Small intestine (tissue), 7 donors: Measurements from ENCODE around the gene KRT23. TPM values are rescaled to one million over a fixed set of nuclear protein-coding genes. Genes with fewer than 3 reads are reported as not detected.

Experiments used
- DNase-seq, 2 donors: peaks; one replicate each; pipeline versions ENCODE4 v3.0.0 to v3.0.0-alpha.2; 2013
- FAIRE-seq: peaks from 2 replicates; lab custom pipeline; 2012; peaks lifted over from hg19 to GRCh38; lab: Jason Lieb, UNC
- H3K27ac ChIP-seq, 3 donors: one replicate each; pipeline ENCODE4 v1.5.1; 2013; ENCODE audit warnings: low read length in 2 of 3, mild to moderate bottlenecking in 2 of 3, control low read depth in 1 of 3, inconsistent platforms in 1 of 3, low read depth in 1 of 3, moderate library complexity in 1 of 3
- H3K27me3 ChIP-seq, 3 donors: one replicate each; pipeline ENCODE4 v1.6.1; 2013; ENCODE audit warnings: low read length in 3 of 3, inconsistent platforms in 1 of 3; ENCODE audit not compliant: control insufficient read depth in 3 of 3, insufficient read depth in 3 of 3
- H3K36me3 ChIP-seq, 3 donors: one replicate each; pipeline ENCODE4 v1.6.1; 2013; ENCODE audit warnings: low read length in 3 of 3, inconsistent platforms in 1 of 3, low read depth in 1 of 3, mild to moderate bottlenecking in 1 of 3, moderate library complexity in 1 of 3; ENCODE audit not compliant: control insufficient read depth in 3 of 3, insufficient read depth in 2 of 3
- H3K4me1 ChIP-seq, 3 donors: one replicate each; pipeline ENCODE4 v1.6.1; 2013; ENCODE audit warnings: low read length in 2 of 3, inconsistent platforms in 1 of 3, low read depth in 1 of 3, mild to moderate bottlenecking in 1 of 3, moderate library complexity in 1 of 3; ENCODE audit not compliant: control insufficient read depth in 3 of 3, insufficient read depth in 2 of 3
- H3K4me3 ChIP-seq, 3 donors: one replicate each; pipeline ENCODE4 v1.5.1; 2013; ENCODE audit warnings: low read length in 3 of 3, control low read depth in 1 of 3, inconsistent platforms in 1 of 3, low read depth in 1 of 3, mild to moderate bottlenecking in 1 of 3, moderate library complexity in 1 of 3
- H3K9me3 ChIP-seq, 2 donors: one replicate each; pipeline ENCODE4 v1.6.1; 2013; ENCODE audit warnings: low read depth in 1 of 2, low read length in 1 of 2; ENCODE audit not compliant: control insufficient read depth in 2 of 2, insufficient read depth in 1 of 2
- WGBS, 3 donors: extraction: QIAGEN DNeasy Blood & Tissue Kit; methylation state at CpG; one replicate each; pipeline ENCODE4 v1.1.7; 2013; 5-methylcytosine and 5-hydroxymethylcytosine counted together
- polyA plus RNA-seq, 4 donors: library from polyadenylated mRNA; stranded (reverse) in 3 of 4; unstranded in 1 of 4; fragments of 200-250 nt in 3 of 4; fragments of 120-200 nt in 1 of 4; gene quantifications; one replicate each; pipeline versions ENCODE4 v1.2.1 to v1.2.3, GENCODE V29; 2013
- donor health status: healthy with polysubstance abuse.
- donor health status: control.
- donor health status: control.
- donor health status: Bipolar disorder and iron deficiency.
- donor health status: healthy.

Gene KRT23
- polyA plus RNA-seq, 4 donors, result 0.66 to 0.82 TPM; not detected in 2

DNA sequence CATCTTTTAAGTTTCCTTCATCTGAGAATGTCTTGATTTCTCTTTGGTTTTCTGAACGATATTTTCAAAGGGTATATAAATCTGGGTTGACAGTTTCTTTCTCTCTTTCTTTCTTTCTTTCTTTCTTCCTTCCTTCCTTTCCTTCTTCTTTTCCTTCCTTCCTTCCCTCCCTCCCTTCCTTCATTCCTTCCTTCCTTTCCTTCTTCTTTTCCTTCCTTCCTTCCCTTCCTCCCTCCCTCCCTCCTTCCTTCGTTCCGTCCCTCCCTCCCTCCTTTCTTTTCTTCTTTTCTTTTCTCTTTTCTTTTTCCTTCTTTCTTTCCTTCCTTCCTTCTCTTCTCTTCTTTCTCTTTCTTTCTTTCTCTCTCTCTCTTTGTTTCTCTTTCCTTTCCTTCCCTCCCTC is 36.9 kb upstream of the KRT23 start:
- Histone ChIP-seq H3K27me3 (peaks cover 0 to 9% (median 3%) of the 10 kb centered on the region in 3 donors), H3K4me3 (no peak overlapping the region), H3K27ac (no peak overlapping the region), H3K4me1 (no peaks in the 10 kb centered on the region), H3K9me3 (no peaks in the 10 kb centered on the region), H3K36me3 (no peaks in the 10 kb centered on the region)
- FAIRE-seq (no peak), DNase-seq (no peak)
- 69 to 94% (median 93%) methylated on average over 3 of the region's 3 CpGs for WGBS, 3 donors

DNA sequence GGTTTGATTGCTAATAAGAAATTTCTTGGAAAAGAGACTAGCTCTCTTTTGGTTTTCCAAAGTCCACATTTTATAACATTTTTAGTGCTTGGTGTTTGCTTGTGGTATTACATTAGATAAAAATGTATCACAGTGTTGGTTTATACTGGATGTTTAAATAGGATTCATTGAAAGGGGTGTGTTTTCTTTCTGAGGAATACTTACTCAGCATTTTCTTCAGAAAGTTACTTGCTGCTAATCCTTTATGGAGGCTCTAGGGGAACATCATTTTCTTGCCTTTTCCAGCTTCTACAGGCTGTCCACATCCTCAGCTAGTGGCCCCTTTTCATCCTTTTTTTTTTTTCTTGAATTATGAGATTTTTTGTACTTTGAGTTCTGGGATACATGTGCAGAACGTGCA is 30.1 kb upstream of the KRT23 start:
- Histone ChIP-seq H3K27ac (no peak overlapping the region), H3K27me3 (peaks cover 0 to 3% (median 0%) of the 10 kb centered on the region in 3 donors), H3K9me3 (no peaks in the 10 kb centered on the region), H3K4me1 (no peaks in the 10 kb centered on the region), H3K4me3 (no peak overlapping the region), H3K36me3 (no peaks in the 10 kb centered on the region)
- no peak for DNase-seq
- 67 to 83% (median 67%) methylated on average over 1 of the region's 1 CpG for WGBS, 3 donors
- FAIRE-seq, result no peak

DNA sequence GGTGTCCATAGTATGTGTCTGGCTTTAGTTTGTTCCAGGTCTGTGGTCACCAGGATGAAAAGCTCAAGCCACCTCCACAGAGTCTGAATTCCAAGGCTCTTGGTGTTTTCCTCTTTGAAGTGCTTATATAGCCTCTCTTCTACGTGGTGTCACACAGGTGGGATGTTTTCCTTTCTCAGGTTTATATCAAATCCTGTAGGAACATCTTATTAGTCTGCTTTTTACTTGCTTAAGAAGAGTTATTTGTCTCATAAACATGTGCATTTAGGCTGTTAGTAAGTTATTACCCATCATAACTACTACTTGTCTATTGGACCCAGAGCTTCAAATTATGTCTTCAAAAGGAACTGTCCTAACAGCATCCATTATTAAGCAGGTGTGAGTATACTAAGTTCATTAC is 29.4 kb upstream of the KRT23 start, which contains the start of gene KRT39:
Gene KRT39, minus strand, starts transcription at position 101 of the 400 bp plus-strand sequence. Its CDS starts 92 bp downstream, at position 9.
- H3K27ac ChIP-seq, result no peak within 1 kb of the TSS
- H3K27me3 ChIP-seq, result no peaks in the 10 kb centered on the region
- no peak within 1 kb of the TSS for H3K4me3 ChIP-seq
- DNase-seq (no peak), FAIRE-seq (no peak)
- H3K4me1 ChIP-seq, result no peaks in the 10 kb centered on the region
- H3K36me3 ChIP-seq, result no peaks in the 10 kb centered on the region
- H3K9me3 ChIP-seq, result no peaks in the 10 kb centered on the region
- WGBS, 3 donors, result 13 to 59% (median 48%) methylated on average over 1 of the region's 1 CpG

DNA sequence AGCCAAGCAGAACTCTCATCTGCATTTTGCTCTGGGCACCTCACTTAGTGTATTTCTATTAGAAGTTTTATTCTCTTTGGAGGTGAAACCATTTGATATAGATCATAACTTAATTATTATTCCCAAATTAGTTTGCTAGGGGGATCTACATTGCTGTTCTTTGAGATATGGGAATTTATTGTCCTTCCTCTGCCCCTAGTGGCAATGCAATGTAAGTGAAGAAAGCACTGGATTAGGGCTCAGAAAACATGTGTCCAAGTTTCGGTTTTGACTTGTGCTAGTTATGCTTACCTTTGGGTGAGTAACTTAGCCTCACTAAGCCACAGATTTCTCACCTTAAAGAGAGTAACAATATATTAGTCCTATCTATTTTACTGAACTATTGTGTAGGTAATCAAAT is 26.4 kb upstream of the KRT23 start:
- DNase-seq (peak; percentile 35 to 64), FAIRE-seq (no peak)
- Histone ChIP-seq H3K4me3 (no peak overlapping the region), H3K9me3 (no peaks in the 10 kb centered on the region), H3K4me1 (no peaks in the 10 kb centered on the region), H3K27ac (no peak overlapping the region), H3K36me3 (no peaks in the 10 kb centered on the region), H3K27me3 (no peaks in the 10 kb centered on the region)
- WGBS, 3 donors, result 24 to 51% (median 37%) methylated on average over 1 of the region's 1 CpG

DNA sequence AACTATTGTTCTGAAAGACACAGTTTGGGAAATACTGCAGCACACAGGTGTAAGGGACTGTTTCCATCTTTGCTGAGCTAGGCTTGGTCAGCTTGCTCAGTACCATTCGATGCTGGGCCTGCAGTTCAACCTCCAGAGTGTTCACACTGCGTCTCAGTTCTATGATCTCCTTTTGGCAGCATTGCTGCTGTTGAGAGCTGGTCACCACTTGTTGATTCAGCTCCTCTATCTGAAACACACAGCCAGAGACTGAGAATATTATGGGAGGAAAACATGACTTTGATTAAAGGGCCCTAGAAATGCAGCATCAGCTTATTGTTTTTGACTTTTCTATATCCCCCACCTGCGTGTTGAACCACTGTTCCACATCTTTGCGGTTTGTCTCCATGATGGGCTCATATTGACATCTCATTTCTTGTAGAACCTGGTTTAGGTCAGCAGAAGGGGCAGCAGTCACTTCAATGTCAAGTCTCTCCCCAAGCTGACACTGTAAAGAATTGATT is 24.7 kb upstream of the KRT23 start:
- H3K27ac ChIP-seq, result no peak overlapping the region
- no peak for DNase-seq
- 84 to 94% (median 92%) methylated on average over 4 of the region's 4 CpGs for WGBS, 3 donors

DNA sequence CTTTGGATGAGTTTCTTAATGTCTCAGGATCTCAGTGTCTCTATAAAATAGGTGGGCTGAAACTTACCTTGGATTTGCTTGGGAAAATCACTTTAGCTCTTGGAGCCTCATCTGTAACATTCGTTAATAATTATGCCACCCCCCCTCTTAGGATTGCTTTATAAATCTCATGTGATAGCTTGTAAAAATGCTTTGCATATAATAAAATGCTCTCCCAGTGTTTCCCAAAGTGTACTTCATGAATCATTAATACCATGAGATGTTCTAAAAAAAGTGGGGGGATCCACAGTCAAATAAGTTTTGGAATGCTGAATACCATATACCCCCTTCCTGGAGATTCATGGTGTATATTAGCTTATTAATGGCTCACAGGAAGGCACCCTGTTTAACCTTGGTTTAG is 24.1 kb upstream of the KRT23 start:
- Histone ChIP-seq H3K36me3 (no peaks in the 10 kb centered on the region), H3K4me1 (no peaks in the 10 kb centered on the region), H3K4me3 (no peak overlapping the region), H3K9me3 (no peaks in the 10 kb centered on the region), H3K27me3 (no peaks in the 10 kb centered on the region), H3K27ac (no peak overlapping the region)
- FAIRE-seq (no peak), DNase-seq (no peak)
- 14 to 74% (median 51%) methylated on average over 1 of the region's 1 CpG for WGBS, 3 donors

More for the DNA sequence above, 24.7 kb upstream of the KRT23 start:
- H3K36me3 ChIP-seq, result no peaks in the 10 kb centered on the region
- no peak overlapping the region for H3K4me3 ChIP-seq
- H3K4me1 ChIP-seq, result no peaks in the 10 kb centered on the region
- FAIRE-seq, result no peak
- H3K27me3 ChIP-seq, result no peaks in the 10 kb centered on the region
- H3K9me3 ChIP-seq, result no peaks in the 10 kb centered on the region

DNA sequence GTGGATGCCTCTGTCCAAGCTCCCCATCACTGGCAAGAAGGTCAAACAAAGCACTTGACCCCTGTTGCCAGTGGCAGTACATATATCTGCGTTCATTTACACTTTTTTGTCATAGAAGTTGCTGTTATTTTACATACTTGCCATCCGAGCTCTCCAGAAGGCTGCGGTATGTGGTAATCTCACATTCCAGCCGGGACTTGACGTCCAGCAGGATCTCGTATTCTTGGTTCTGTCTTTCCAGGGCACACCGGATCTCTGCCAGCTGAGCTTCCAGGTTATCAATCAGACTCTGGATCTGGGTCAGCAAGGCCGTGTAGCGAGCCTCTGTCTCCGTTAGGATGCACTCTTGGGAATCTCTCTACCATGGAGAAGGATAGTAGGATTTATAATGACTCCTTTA is 22.7 kb upstream of the KRT23 start:
- Histone ChIP-seq H3K9me3 (no peaks in the 10 kb centered on the region), H3K27ac (no peak overlapping the region), H3K4me3 (no peak overlapping the region), H3K27me3 (no peaks in the 10 kb centered on the region), H3K4me1 (no peaks in the 10 kb centered on the region), H3K36me3 (no peaks in the 10 kb centered on the region)
- DNase-seq, result no peak
- 65 to 90% (median 81%) methylated on average over 10 of the region's 10 CpGs for WGBS, 3 donors
- FAIRE-seq, result no peak

DNA sequence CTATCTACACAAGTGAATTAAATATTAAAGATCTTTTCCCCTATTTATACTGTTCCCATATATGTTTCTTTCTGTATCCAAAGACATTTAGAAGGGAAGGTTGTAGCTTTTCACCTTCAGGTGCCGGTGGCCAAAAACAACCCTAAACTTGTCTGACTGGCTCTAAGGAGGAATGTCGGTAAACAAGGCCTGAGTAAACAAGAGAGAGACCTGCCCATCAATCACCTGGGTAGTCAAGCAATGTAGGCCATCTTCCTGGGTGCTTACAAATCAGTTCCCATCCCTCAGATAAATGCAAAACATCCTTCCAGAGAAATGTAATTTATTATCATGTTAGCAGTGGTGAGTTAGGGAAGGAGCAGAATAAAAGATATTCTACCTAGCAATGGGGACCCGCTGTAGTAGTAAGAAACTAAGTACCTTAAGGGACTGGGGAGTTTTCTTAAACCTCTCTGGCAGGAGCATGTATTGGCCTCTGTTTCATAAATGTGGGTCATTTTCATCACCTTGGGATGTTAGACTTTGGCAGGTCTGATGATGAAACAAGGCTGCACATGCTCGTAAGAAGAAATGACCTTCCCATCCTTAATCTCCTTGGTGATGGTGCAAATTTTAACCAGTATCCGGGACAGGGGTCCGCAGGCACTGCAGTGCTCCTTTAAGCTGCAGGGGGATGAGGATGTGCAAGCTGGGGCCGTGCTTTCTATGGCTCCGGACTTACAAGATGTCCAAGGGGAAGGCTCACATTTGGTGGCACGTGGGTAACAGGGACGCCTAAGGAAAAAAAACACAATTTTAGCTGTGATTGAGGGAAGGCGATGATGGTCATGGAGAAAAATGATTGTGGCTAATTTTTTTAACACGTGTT is 20.9 kb upstream of the KRT23 start:
- Histone ChIP-seq H3K27ac (no peak overlapping the region), H3K27me3 (no peaks in the 10 kb centered on the region), H3K9me3 (no peaks in the 10 kb centered on the region), H3K36me3 (no peaks in the 10 kb centered on the region), H3K4me1 (no peaks in the 10 kb centered on the region), H3K4me3 (no peak overlapping the region)
- DNase-seq (no peak), FAIRE-seq (no peak)
- 76 to 82% (median 82%) methylated on average over 12 of the region's 12 CpGs for WGBS, 3 donors
